B cell (primary cell): ENCODE measurements around the gene VWCE.
"Not testable (repeated sequence)": the region's sequence is repeated elsewhere in the genome, so short reads cannot be mapped to it uniquely, and the experiment has no call there.

ENCODE experiments used
- CTCF ChIP-seq: fragments of 200-600 bp; IDR thresholded peaks from one replicate; pipeline ENCODE4 v1.8.0; 2022; ENCODE audit warnings: antibody characterized with exemption, mild to moderate bottlenecking
- EZH2 ChIP-seq: IDR thresholded peaks from 2 replicates; pipeline ENCODE4 v1.6.1; 2012; ENCODE audit warnings: borderline replicate concordance, low read depth, mild to moderate bottlenecking, moderate library complexity, low read length; ENCODE audit not compliant: insufficient read depth, poor library complexity, severe bottlenecking

DNA sequence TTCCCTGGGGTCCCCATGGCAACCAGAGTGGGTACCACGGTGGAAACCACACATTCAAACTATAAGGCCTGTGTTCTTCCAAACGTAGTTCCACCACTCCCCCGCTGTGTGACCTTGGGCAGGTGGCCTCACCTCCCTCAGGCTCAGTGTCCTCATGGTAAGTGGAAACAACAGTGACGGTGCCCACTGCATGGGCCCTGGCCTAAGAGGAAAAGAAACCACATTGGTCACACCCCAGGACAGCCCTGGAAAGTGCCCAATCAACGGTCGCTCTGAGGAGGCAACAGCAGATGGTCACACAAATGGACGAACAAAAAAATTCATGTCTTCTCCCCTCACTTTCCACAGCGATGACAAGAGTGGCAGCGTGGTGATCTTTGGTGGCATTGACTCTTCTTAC lies 47.0 kb downstream of the VWCE start:
- TF ChIP-seq EZH2, CTCF: not testable (repeated sequence)
